SW 1271 (cell line): ENCODE data around the gene LSM10.

Experiments
- DNase-seq, 2 experiments: peaks; one replicate each; lab custom pipeline; 2025; lab: John Stamatoyannopoulos, UW

LSM10 gene

DNA sequence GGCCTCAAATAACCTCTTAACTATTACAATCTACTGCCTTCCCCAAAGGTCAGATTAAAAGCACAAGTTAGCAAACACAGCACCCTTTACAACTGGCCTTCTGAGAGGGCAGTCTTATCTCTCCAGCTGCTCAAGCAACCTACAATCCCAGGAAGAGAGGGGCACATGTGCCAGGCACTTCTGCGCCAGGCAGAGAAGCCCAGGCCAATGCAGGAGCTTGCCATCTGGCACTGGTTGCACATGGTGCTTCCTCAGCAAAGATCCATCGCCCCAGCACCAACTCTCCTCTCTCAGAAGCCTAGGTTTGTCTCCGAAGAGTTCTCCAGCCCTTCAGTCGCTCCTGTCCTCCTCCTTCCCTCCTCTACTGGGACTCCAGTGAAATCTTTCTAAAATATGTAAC lies 14.5 kb downstream of the LSM10 start:
- DNase-seq, result no peak

DNA sequence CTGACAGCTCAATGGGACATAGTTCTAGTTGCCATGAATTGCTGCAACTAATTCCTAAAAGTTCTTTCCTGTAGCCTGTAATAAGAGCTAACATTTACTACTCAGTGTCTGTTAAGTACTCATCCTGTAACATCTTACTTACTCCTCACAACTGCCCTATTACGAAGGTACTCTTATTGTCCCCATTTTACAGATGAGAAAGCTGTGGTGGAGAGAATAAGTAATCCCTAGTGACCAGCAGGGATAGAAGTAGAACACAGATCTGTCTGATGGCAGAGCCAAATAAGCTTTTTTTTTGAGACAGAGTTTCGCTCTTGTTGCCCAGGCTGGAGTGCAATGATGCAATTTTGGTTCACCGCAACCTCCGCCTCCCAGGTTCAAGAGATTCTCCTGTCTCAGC lies 15.0 kb downstream of the LSM10 start:
- no peak for DNase-seq

DNA sequence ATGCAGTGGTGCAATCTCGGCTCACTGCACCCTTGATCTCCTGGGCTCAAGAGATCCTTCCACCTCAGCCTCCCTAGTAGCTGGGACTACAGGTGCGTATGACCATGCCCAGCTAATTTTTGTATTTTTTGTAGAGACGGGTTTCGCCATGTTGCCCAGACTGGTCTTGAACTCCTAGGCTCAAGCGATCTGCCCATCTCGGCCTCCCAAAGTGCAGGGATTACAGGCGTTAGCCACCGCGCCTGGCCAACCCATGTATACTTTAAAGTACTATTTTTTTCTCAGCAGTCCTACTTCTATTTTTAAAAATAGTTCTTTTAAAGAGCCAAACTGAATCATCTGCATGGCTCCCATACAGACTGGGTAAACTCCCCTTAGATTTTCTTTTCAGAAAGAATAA lies 15.5 kb downstream of the LSM10 start:
- no peak for DNase-seq

DNA sequence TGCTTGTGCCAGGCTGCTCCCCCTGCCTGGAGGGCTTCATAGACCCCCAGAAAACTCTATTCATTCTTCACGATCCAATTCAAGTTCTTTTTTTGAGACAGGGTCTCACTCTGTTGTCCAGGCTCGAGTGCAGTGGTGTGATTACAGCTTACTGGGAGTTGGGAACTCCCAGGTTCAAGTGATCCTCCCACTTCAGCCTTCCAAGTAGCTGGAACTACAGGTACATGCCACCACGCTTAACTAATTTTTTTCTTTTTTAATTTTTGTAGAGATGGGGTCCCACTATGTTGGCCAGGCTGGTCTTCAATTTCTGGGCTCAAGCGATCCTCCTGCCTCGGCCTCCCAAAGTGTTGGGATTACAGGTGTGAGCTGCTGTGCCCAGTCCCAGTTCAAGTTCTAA lies 16.3 kb downstream of the LSM10 start:
- no peak for DNase-seq

DNA sequence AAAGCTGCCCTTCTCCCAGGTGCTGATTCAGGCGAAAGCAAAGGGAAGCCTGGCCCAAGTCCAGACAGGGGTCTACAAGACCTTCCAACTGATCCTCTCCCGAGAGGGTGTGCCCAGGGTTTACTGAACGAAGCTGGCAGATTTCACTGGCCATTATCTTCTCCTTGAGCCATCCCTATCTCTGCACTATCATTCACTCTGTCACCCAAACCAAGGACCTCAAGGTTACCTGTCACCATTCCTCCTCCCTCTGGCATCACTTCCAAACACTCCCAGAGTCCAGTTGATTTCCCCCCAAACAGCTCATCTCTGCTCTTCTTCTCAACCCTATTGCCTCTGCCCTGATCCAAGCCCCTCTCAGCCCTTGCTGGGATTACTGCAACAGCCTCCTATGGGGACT lies 16.9 kb downstream of the LSM10 start:
- DNase-seq, result no peak

DNA sequence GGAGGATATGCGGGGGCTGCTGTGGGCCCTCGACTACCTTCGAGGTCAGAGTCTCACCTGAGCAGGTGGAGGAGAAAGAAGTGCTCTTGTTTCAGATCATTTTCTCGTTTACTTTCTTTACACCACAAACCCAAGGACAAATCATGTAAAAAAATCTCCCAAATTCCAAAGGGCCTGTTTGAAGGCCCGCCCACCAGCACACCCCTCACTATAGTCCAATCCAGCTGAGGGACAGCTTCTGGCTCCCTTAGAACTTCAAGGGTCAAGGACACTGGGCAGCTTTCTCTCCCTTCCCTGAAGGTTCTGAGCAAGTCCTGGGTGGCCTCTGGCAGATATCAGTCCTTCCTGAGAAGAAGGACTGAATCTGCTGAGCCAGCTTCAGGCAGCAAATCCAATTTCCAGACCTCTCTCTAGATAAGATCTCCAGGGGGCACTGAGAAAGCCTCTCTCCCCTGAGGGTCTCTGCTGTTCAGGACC lies 17.5 kb downstream of the LSM10 start:
- DNase-seq, result no peak

DNA sequence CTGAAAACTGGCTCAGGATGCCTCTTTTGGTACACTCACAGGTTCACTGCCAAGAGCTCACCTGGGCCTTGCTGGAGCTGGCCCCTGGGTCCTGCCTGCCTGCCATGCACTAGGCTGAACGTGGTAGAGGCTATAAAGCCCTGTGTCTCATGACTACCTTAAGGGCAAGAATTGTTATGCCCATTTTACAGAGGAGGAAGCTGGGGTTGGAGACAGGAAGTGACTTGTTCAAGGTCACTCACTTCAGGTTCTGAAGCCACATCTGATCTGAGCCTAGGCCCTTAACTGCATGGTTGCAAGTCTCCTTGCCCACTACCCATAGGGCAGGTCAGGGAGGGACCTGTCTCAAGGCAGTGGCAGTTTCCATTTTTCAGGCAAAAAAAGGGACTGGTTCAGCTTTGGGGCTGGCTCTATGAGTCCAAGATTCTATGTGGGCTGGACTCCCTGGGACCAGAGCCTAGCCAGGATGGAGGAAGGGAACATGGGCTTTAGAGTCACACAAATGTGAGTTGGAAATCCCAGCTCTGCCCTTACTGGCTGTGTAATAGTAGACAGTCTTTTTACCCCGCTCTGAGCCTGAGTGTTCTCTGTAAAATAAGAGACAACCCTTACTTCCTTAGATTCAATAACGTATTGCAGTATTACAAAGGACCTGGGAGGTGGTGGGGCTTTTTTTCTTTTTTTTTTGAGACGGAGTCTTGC lies 19.8 kb downstream of the LSM10 start:
- no peak for DNase-seq

DNA sequence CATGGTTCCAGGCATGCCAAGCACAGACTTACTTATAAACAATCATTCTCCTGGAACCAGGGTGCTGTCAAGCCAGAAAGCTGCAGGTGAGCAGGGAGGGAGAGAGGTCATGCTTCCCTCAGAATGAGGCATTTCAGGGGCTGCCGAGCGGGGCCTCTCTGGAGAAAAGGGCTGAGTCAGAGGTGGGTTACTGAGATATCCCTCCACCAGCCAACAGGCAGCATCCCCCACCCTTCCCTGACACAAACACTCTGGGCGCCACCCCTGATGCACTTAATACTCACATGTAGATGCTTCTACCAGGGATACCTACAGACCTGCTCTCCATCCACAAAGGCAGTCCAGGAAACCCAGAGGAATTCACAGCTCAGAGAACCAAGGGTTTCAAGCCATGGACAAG lies 25.1 kb downstream of the LSM10 start:
- DNase-seq, result no peak

DNA sequence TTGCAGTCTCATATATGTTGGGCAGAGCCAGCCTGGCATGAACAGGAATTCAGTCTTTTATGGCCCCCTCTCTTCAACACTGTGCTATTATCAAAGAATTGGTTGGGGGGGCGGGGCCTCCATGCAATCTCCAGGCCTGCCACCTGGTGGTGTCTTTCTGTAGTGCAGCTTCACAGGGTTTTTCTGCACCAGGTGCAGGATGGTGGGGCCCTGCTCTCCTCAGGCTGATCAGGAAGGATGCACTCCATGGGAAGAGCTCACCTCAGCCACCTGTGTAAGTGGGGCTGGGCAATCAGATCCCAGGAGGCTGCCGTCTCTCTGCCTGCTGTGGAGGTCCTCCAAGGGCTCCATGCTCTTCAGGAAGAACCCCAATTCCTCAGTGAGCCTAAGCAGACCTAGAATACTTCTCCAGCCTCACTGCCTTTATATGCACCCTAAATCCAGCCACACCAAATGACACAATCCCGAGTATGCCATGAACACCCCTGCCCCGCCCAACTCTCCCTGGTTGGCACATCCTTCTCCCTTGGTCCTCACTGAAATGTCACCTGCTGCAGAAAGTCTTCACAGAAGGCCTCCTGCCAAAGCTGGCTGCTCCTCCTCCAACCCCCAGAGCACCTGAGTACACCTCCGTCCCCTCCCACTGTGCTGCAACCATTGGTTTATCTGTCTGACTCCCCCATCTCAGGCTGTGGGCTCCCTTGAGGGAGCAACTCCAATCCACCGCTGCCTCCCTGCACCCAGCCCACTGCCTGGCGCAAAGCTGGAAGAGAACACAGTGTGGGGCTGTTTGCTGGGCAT lies 28.4 kb downstream of the LSM10 start:
- DNase-seq, result peak in 1 of 2 experiments; percentile 40

DNA sequence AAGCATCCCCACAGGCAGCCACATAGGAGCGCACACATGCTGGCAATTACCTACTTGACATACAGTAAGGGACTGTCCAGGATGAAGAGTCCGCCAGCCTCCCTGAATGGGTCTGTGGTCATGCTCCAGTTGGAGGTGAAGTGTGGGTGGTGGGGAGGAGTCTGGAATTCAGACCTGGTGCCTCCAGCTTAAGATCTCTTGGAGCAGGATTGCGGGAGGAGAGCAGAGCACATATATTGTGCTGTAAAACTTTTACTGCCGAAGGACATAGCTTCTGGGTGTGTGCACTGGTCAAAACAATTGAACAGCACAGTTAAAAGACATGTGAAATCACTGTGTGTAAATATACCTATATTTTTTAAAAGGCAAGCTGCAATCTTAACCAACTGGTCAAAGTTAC lies 29.9 kb downstream of the LSM10 start:
- DNase-seq, result no peak

DNA sequence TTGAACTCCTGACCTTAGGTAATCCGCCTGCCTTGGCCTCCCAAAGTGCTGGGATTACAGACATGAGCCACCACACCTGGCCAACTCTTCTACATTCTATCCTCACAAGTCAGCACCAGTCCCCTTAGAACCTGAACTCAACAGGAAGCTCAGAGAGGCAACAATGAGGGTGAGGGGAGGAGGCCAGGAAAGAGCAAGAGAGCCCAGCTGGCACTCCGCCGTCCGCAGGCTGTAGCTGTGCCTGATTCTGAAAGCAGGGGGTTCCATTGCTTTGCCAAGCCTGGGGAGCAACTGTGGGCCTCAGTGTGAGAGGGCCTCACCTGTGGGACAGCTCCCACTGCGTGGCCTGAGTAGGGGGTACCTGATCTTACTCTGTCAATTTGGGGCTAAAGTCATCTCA lies 30.6 kb downstream of the LSM10 start:
- no peak for DNase-seq

DNA sequence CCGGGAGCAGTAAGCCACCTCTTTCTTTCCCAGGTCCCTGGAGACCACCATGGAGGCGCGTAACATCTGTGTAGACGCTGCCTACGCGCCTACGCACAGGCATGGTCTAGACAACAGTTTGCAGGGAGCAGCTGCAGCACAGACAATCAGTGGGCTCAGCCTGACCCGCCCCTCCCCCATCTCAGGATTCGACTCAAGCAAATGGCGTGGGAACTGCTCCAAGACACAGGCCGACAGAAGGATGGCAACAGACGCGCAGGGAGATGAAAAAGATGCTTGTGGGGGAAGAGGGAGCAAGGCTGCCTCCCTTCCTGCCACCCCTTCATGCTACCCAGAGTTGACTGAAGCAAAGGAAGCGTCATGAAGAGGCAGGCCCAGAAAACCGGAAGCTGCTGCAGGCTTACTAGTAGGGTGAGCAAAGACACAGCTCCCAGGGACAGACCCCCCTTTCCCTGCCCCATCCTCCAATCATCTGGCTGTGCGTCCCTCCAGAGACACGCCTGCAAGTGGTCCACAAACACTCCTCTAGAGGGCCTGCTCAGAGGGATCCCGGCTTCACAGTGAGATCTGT lies 31.5 kb downstream of the LSM10 start:
- no peak for DNase-seq

DNA sequence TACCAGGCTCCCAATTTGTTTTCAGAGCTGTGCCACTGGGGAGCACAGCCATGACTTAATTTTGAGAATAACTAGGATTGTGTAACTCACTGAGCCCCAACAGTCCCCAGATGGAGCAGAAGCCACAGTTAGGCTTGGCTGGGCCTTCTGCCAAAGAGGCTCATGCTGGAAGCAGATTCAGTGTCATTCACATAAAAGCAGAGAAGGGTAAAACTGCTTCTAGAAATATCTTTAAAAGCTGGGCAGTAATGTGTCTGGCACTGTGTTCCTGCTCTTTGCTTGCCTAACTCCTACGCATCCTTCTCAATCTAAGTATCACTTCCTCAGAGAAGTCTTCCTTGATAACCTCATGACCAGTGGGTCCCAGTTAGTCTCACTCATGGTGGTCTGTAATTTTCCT lies 32.3 kb downstream of the LSM10 start:
- DNase-seq, result no peak

DNA sequence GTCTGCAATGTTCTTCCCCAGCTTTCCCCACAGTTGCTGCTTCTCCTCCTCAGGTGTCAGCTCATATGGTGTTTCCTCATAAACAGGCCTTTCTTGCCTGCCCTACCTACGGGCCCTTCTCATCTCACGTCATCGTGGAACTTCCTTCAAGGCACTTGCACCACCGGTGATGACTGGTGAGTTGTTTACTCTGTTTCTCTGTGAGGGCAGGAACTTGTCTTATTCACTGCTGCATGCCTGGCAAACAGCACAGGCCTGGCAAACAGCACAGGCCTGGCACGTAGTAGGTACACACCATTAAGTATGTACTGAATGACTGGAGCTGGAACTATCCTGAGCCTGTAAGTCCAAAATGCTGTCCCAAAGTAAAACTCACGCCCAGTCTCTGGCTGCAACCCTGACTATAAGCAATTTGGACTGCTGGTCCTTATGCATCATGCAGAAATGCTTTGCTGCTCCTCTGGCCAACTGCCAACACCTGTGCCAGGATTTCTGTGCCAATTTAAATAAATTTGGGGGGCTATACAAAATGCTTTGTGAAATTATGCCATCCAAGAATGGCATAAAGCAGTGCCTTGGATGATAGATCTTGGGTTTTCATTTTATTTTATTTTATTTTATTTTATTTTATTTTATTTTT lies 37.7 kb downstream of the LSM10 start:
- no peak for DNase-seq

DNA sequence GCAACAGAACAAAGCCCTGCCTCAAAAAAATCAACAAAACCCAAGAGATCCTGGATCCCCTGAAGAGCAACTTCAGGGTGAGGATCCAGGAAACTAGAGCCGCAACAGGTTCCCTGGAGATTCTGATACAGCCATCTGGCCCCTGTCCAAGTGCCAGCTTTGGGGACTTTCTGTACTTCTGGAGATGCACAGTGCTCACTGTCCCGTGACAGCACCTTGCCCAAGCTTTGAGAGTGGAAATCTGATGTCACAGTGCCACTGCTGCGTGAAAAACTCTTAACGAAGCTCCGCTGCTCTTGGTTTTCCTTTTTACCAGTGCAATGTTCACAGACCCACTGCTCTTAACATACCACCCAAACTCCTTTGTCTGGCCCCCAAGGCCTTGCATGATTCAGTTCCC lies 38.3 kb downstream of the LSM10 start:
- DNase-seq, result no peak

DNA sequence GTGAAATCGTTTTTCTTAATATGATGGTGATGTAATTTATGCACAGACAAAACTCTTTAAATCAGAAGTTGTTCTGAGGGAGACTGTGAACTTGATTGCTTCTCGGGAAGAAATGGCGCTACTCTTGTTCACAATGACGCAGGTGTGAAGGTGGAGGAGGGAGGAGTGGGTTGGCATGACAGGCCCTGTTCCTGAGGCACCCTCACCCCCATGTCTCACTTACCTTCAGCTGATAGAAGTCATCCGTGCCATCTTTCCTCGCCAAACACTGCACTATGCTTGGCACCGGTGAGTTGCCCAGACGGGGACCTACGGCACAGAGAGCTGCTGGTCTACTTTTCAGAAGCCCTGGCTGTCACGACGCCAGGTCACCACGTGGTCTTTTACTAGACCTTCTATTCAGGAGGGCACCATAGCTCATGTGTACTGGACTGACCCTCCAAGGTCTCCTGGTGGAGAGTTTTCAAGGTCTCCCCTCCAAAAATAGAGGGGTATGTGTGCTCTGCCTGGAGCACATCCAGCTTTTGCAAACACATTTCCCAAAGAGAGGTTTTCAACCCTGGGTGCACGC lies 39.1 kb downstream of the LSM10 start:
- DNase-seq, result no peak

DNA sequence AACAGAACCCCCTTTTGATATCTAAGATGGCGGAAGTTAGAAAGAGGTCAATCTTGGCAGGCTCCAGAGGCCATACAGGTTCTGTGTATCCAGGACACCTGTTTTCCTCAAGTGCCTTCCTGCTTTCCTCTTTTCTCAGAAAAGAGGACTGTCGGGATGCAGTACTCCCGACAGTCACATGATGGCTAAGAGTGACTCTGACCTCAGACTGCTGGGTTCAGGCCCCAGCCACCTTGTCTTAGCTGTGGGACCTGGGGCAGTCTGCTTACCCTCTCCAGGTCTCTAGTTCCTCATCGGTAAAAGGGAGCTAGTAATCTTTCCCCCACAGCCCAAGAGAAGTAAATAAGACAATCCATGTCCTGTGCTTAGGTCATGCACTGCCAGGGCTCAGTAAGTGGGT lies 41.9 kb downstream of the LSM10 start:
- DNase-seq, result no peak

DNA sequence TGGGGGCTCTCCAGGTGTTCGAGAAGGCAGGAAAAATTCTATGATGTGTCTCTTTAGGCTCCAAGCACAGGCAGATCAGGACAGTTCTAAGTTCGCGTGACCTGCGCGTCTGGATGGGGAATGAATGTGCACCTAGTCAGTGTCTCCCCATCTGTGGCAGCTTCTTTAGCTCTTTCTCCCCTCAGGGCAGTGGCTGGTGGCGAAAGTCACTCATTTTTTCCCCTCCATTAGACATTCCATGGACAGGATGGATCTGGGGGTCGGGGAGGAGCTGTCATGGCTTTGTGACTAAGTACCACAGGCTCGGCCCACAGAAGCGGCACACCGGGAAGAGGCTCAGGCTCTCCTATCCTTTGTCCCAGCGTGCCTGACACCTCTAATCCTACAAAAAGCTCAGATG lies 43.2 kb downstream of the LSM10 start:
- DNase-seq, result no peak

DNA sequence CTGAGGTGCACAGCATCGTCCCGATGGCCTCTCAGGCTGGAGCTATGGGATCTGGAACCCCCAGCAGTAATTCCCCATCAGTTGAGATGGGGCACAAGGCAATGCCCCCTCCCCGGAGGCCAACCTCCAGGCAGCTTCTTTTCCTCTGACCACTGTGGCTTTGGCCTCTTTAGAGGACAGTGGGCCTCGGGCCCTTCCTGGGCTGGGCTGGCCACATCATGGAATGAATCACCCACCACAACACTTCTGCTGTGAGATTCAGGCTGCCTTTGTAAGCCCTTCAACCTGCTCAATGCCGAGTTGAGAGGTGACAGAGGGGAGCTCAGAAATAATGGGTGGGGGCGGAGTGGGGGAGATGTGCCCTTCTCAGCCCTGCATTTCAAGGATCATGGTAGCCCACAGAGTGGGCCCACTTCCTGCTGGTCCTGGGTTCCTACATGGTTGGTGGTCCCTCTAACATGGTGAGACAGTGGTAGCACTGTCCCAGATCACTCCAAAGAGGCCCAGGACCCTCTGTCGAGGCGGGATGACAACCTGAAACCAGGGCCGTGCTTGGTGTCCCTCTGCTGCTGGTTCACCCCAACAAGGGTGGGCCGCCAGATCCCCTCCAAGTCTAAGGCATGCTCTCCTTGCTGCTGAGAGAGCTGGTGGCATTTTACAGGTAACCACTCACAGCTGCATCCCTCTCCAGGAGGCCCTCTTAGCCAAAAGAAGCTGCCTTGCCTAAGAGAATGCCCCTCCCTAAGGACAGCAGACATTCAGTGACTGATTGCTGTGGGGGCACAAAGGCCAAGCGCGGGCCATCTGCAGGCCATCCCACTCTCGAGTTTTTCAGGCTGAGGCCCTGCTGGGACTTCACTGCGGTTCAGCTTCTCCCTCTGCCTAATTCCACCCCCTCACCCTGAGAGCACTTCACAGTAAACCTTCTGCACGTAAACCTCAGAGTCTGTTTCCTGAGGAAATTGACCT lies 44.5 kb downstream of the LSM10 start:
- DNase-seq, result peak in 1 of 2 experiments; percentile 48

DNA sequence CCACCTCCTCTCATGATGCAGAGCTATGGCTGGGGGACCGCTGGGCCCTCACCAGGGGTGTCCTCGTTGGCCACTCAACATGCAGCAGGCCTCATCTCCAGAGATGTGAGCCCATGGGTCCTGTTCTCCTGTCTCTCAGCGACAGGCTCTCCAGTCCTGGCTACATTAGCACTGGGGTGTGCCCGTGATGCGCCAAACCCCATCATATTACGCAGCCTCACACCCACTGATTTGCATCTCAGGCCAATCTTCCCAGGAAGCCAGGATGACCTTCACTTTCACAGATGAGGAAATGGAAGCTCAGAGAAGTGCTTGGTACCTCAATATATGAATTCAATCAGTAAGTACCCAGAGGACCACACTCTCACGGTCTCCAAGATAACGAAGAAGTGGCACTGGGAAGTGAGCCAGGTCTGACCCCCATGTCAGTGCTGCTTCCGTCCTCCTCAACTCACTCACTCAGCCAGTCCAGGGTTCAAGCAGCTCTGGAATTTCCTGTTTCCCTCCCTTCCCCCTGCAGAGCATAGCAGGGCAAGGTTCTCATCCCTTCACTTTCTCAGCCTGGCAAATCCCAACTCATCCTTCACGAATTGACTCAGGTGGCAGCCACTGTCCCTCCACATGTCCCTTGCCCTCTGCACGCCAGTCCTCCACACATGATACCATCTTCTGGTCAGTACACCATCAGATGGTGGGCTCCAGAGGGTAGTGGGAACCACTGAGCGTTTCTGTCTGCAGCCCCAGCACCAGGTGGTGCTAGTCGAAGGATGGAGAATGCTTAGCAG lies 45.4 kb downstream of the LSM10 start:
- DNase-seq, result peak; percentile 21 to 61
